ENCODE results near the gene INTS1.

INTS1 gene

DNA sequence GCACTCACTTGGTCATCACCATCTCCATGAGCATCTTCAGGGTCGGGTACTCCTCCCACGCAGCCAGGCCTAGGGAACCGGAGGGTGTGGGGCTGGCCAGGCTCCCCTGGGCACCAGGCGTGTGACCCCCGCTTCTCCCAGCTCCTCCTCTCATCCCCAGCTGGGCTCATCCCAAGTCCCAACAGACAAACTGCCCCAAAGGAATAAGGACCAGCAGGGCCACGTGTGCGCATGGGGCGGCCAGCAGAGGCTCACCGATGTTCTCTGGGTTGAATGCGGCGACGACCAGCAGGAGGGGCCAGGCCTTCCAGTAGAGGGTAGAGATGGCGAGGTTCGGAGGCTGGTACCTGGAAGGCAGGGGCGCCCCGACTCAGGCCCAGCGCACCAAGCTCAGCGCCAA lies 14.9 kb downstream of the INTS1 start:
- DNase-seq (ENCODE audit: low spot score), result no peak

DNA sequence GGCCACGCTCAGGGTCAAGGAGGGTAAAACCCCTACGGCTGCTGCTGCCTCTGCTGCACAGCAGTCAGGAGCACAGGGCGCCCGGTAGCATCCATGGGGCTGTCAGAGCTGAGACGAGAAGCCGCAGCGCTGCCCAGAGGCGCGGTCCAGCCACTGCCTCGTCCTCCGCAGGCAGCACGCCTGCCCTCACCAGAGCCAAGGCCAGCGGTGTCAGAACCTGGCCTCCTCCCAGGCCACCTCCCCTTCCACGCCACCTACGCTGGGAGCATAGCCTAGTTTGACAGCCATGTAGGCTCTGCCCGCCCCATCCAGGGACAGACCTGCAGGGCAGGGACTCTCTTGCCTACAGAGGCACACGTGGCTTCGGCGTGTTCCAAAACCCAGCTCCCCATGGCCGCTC lies 16.2 kb downstream of the INTS1 start:
- DNase-seq (ENCODE audit: low spot score), result no peak

DNA sequence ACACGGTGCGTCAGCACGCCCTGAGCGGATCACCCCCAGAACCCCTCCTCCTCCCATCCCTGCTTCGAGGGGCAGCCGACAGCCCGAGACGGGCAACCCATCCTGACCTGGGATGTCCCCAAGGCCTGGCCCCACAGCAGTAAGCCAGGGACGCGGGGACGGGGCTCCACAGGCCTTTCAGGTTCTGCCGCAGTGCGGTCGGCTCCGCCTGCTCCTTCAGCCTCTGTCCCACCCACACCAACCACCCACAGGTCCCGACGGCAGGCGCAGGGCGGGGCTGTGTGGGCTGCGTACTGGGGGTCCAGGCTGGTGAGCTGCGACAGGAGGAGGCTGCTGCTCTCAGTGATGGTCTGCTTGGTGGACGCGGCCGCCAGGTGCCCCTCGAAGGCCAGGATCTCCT lies 16.7 kb downstream of the INTS1 start:
- DNase-seq (ENCODE audit: low spot score), result no peak

DNA sequence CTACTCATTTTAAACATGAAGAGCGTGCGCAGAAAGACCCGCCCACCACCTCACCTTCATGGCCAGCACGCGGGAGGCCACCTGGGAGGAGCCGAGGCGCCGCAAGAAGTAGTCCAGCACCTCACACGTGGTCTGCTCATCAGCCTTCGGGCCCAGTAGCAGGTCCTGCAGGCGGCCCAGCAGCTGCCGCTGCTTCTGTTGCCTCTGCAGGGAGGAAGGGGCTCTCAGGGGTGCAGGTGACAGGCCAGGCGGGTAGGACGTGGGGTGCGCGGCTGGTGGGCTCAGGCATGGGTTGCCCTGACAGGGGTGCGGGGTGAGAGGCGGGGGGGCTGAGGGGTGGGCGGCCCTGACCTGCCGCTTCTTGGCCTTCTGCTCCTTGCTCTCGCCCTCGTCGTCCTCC lies 17.6 kb downstream of the INTS1 start:
- DNase-seq (ENCODE audit: low spot score), result no peak

DNA sequence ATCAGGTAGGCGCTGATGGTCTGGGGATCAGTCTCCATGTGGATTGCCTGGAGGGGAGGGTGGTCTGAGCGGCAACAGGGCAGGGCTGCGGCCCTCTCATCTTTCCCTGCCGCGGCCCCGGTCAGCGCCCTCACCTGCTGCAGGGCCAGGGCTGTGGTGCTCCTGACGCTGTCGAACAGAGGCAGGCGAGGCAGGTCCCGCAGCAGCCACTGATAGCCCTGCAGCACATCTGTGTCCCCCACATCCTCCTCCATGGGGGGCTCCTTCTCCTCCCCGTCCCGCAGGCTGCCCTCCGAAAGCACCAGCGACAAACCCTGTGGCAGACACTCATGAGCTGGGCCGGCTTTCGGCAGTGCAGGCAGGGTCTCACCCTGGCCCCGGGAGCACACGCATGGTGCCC lies 19.0 kb downstream of the INTS1 start:
- DNase-seq (ENCODE audit: low spot score), result no peak

DNA sequence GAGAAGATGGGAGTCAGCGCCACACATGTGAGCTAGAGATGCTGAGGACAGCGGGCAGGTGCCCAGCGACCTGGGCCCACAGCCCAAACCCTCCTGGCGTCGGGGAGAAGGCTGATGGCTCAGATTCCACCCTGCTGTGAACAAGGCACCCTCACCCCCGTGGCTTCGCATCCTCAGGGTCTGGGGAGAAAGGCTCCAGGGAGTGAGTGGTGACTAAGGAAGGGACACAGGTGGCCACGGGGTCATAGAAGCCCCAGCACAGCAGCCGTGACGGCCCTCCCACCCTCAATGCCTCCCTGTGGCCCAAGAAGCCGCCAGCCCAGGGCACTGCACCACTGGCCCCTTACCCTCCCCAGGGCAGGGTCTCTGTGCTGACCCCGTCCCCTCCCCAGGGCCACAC lies 19.6 kb downstream of the INTS1 start:
- no peak for DNase-seq (ENCODE audit: low spot score)

DNA sequence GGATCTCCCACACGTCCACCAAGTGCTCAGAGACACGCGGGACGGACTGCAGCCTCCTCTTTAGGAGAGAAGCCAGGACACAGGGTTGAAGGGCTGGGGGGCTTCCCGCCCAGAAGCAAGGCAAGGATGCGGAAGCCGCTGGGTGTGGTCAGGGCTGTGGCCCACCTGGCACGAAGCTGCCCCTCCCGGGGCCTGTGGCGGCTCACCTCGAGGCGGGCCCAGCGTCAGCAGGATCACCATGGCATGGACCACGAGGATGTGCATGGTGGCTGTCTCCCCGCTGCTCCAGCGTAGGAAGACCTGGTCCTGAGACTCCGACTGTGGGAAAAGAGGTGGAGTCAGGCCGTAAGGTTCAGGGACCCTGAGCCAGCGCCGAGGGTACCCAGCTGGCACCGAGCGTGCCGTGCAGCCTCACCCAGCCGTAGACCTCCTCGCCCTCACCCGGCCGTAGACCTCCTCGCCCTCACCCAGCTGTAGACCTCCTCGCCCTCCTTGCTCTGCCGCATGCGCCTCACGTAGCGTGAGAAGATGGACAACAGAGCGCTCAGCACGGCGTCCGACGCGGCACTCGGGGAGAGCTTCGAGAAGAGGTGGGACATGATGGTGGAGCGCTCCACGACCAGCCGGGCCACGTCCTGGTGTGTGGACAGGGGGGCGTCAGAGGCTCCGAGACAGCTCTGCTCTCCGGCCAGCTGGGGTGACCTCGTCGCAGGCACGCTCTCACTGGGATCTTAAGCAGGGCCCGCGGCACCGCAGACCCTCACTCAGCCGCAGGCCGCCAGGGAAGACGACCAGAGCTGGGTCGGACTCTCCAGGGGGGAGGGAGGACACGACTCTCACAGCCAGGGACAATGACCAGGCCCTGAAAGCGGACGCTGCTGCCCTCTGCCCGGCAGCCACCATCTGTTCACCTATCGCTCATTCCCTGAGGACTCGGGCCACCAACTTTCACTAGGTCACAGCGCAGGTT lies 20.4 kb downstream of the INTS1 start:
- no peak for DNase-seq (ENCODE audit: low spot score)

DNA sequence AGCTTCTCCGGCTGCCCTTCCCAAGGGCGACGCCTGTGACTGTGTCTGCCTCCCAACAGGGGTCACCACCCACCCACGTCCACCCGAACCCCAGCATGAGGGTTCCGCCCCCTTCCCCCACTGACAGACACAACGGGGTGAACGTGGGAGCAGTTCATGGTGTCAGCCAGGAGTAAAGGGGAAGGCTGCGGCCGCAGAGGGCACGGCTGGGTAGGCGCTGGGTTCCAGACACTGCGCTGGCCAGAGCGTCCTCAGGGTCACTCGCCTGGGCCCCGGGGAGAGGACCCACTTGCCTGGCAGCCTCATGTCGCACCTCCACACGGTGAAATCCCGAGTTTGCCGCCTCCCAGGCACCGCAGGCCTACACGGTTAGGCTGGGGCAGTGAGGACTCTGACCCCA lies 21.1 kb downstream of the INTS1 start:
- no peak for DNase-seq (ENCODE audit: low spot score)

DNA sequence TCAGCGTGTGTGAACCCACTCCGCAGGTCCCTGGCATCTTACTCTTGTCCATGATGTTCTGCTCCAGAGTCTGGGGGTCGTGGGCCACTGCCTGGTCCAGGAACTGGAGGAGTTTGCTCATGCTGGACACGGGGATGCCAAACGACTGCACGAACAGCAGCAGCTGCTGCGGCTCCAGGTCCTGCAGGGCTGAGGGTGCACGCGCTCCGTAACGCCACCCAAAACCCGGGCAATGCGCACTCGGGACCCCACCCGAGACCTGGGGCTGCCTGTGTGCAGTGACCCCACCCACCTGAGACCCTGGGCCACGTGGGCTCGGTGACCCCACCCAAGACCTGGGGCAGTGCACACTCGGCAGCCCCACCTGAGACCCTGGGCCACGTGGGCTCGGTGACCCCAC lies 22.9 kb downstream of the INTS1 start:
- DNase-seq (ENCODE audit: low spot score), result no peak

DNA sequence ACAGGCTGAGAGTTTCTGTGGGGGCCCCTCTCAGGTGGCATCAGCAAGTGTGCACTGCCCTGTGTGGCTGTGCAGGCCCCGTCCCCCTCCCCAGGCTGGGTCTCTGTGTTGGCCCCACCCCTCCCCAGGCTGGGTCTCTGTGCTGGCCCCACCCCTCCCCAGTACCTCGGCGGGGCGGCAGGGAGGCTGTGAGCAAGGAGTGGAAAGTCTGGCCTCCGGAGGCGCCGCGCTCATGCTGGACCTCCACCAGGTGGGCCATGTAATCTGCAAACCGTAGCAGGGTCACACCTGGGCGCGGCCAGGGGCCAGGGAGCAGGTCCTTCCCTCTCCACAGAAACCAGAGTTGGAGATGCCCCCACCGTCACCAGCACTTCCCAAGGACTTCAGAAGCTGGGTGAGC lies 23.5 kb downstream of the INTS1 start:
- no peak for DNase-seq (ENCODE audit: low spot score)

DNA sequence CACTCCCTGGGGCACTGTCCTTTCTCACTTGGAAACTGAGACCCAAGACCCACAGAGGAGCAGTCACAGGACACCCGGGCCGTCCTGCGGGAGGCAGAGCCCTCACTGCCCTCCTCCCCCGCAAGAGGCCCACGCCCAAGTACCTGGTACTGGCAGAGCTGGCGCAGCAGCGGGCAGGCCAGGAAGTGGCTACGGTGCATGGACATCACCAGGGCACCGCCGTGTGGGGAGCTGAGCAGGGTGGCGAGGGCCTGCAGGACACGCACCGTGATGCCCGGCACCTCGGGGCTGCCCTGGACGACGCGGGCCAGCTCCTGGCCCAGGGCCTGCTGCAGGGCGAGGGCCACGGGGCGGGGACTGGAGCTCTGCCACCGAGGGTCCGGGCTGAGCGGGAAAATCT lies 24.9 kb downstream of the INTS1 start:
- no peak for DNase-seq (ENCODE audit: low spot score)

DNA sequence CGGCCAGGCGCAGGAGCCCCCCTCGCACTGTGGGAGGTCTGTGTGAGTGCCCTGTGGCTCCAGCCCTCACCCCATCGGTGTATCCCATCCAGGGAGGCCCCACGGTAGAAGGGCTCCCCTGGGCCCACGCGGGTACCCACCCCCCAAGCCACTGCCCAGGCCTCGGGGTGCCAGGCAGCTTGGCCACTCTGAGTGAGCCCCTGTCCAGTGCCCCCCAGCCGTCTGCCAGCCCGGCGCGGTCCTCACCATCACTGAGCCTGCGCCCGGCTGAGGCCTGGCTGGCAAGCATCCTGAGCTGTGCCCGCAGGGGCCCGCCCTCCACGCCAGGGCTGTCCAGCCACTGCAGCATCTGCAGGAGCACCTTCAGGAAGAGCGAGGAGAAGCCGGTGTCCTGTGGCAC lies 25.7 kb downstream of the INTS1 start:
- DNase-seq (ENCODE audit: low spot score), result no peak

DNA sequence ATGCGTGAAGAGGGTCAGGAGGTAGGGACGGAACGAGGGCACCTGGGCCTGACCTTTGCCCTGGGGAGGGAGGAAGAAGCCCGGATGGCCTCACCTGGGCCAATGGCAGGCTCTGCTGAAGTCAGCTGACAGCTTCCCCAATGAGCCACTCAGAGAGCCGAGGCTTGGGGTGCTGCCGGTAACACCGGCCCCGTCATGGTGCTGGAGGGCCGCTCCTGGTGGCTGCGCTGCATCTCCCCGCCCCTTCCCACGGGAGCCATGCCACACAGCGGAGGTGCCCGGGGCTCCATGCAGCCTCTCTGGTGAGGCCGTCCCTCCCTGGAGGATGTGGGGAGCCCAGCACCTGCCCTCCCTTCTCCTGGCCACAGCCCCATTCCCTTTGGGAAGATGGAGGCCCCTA lies 27.3 kb downstream of the INTS1 start:
- no peak for DNase-seq (ENCODE audit: low spot score)

DNA sequence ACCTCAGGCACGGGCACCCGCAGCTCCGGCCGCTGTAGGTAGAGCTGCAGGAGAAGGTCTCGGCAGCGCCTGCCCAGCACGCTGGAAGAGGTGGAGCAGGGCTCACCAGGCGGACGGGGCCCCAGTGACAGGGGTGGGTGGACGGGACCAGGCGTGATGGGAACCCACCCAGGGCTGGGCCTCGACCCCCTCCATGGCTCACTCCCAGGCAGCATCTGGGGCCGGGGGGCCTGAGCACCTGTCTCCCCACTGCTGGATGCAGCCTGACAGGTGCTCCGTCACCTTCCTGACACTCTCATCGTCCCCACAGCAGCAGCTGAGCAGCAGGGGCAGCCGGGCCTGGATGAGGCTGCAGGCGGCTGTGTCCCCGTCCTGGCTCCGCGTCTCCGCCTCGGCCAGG lies 28.2 kb downstream of the INTS1 start:
- DNase-seq (ENCODE audit: low spot score), result no peak

DNA sequence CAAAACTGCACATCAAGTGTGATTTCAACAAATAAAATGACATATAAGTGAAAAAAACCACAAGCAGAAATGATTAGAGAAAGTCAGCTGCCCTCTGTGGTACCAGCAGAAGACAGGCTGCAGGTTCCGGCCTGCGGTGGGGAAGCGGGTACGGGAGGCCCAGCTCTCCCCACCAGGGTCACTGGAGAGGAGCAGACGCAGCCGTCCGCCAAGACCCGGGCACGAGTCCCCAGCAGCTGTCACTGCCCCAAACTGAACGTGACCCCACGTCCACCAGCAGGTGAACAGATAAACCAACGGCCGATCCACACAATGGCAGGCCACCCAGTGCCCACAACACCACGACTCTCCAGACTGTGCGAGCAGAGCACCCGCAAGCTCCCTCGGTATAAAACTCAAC lies 28.8 kb downstream of the INTS1 start:
- no peak for DNase-seq (ENCODE audit: low spot score)

DNA sequence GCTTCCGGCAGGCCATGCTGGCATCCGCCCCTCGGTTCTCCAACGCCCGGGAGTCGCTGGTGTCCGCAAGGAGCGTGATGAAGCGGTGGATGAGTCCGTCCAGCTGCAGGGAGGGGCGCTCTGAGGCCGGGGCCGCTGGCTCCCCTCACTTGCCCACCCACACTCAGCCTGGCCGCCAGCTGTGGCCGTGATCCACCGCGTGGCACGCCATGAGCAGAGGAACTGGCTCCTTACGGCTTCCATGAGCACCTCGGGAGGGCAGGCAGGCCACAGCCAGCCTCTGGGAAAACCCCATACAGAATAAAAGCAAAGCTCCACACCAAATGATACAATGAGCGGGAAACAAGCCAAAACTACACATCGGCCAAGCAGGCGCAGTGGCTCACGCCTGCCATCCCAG lies 29.5 kb downstream of the INTS1 start:
- no peak for DNase-seq (ENCODE audit: low spot score)

DNA sequence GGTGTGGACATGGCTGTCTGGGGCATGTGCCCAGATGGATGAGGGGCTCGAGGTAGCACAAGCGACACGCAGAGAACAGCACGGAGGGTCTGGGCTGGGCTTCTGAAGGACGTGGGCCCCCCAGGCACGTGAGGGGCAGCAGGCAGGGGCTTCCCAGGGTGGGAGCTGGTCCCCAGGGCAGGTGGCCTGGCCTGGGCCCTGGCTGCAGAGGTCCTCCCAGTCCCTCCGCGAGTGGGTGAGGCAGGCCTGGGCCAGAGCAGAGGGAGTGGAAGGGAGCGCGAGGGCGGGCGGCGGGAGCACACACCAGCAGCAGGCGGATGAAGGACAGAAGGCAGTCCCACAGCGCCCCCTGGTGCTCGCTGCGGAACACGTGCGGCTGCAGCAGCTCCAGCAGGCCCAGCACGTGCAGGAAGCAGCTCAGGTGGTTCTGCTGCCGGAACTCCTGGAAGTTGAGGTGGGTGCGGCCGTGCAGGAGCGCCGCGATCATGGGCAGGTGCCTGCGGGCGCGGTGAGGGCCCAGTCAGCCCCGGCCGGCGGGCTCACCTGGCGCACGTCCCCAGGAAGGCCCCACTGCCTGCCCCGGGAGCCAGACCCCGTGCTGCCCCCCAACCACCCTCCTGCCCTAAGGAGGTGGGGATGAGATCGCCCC lies 30.2 kb downstream of the INTS1 start:
- peak; percentile 70 for DNase-seq (ENCODE audit: low spot score)

DNA sequence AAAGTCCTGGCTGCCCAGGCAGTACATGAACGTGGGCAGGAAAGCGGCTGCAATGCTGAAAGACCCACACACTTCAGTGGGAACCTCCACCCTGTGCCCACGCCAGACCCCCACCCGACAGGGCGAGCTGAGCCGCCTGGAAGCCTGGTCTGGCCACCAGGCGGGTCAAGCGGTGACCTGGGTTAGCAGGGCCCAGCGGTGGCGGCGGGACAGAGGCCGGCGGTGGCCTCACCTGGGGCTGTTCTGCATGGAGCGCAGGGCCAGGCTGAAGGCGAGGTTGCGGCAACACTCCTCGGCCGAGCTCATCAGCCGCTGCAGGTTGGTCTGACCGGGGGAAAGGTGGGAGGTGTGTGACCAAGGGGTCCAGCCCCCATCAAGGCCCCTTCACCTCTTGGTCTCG lies 33.3 kb downstream of the INTS1 start:
- no peak for DNase-seq (ENCODE audit: low spot score)

DNA sequence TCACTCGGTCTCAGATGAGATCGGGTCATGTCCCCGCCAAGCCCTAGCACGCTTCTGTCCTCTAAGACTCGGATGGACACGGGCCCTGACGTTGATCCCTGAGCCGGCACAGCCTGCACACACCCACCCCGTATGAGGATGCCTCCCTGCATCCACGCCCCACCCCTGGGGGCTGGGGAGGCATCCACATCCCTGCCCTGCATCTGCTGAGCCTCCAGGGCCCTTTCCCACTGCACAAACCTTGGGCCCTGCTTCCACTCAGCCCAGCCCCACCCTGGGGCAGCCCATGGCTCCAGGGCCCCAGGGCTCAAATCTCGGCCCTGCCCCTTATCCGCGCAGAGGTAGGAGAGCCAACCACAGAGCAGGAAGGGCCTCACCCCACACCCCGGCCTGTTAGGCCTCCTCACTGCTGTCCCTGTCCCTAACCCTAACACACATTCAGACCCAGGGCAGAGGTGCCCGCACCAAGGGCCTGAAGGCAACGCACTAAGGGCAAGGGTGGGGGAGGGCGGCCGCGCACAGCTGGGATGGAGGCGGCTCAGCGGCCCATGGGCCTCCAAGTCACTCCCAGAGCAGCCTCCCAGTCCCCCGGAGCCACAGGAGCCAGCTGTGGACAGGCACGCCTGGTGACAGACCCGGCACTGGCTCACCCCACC lies 35.4 kb downstream of the INTS1 start:
- DNase-seq (ENCODE audit: low spot score), result no peak

DNA sequence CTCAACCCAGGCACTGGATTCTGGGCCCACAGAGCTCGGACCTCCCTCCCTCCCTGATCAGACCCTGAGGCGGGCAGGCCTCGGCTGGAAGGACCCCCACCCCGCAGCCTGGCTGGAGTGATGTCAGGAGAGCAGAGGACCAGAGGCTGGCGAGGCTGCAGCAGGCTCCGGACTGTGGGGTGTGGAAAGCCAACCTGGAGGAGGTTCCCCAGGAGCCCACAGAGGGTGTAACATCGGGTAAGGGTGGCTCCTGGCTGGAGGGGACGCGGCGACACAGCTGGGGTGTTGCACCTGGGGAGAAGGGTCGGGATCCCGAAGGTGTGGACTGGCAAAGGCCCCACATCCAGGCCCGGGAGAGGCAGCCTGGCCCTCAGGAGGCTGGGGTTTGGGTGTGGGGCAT lies 36.0 kb downstream of the INTS1 start:
- no peak for DNase-seq (ENCODE audit: low spot score)

DNA sequence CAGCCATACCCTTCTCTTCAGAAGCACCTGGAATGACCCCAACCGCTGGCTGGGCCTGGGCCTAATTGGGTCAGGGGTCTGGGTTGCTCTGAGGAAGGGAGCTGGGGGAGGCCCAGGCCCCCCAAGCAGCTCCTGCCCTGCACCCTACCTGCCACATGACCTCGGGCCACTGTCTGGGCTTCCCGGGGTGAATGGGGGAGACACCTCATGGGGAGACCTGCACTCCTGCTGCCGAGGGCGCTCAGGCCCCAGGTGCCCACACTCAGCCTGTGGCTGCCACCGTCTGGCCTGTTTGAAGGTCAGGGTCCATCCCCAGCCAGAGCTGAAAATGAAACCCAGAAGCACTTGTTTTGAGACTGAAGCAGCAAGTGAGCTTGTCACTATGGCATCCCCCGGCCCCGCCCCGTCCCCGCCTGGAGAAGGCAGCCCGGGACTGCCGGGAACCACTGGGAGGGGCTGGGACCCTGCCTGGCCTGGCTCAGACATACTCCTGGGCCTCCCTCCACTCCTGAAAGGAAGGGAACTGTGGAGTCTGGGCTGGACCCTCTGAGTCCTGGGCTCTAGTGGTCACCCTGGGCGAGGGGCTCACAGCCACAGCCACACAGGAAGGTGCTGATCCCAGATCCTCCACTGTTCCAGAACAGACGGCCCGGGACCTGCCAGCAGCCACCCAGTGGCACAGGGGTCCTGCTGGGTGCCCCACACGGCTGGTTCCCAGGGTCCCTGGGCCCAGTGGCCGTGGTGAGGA lies 37.5 kb downstream of the INTS1 start:
- no peak for DNase-seq (ENCODE audit: low spot score)

DNA sequence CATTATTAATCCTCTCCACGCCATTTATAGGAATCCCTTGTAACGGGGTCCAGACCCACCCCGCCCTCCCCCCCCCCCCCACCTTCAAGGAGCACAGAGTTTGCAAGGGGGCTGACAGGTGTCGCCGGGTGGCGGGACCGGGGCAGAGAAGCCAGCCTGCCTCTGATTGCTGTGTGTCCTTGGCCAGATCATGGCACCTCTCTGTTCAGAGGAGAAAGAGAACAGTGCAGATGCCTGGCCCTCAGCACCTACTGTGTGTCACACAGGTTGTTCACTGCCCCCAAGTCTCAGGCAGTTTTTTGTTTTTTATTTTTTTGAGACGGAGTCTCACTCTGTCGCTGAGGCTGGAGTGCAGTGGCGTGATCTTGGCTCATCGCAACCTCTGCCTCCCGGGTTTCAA lies 39.5 kb downstream of the INTS1 start:
- no peak for DNase-seq (ENCODE audit: low spot score)
